Measurements from ENCODE around the gene PRPF40B.

The PRPF40B gene

DNA sequence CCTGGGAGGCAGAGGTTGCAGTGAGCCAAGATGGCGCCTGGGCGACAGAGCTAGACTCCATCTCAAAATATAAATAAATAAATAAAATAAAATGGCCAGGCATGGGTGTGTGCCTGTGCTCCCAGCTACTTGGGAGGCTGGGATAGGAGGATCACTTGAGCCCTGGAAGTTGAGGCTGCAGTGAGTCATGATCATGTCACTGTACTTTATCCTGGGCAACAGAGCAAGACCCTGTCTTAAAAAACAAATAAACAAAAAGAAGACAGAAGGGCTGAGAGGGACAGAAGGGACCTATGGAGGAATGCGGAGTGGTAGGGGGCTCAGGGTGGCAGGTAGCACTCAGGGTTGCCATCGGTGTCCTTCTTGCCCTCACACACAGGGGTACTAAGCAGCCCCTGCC, 40.8 kb downstream of the PRPF40B start:
- no peaks in the 10 kb centered on the region for H3K9me3 ChIP-seq (ENCODE audit: severe bottlenecking)
- H3K27me3 ChIP-seq (ENCODE audit: insufficient read depth, poor library complexity, severe bottlenecking), result no peaks in the 10 kb centered on the region
- H3K36me3 ChIP-seq (ENCODE audit: low read depth), result peaks cover 4% of the 10 kb centered on the region; the same call in 1 of the 2 replicates
- TF ChIP-seq, protein P1, sequence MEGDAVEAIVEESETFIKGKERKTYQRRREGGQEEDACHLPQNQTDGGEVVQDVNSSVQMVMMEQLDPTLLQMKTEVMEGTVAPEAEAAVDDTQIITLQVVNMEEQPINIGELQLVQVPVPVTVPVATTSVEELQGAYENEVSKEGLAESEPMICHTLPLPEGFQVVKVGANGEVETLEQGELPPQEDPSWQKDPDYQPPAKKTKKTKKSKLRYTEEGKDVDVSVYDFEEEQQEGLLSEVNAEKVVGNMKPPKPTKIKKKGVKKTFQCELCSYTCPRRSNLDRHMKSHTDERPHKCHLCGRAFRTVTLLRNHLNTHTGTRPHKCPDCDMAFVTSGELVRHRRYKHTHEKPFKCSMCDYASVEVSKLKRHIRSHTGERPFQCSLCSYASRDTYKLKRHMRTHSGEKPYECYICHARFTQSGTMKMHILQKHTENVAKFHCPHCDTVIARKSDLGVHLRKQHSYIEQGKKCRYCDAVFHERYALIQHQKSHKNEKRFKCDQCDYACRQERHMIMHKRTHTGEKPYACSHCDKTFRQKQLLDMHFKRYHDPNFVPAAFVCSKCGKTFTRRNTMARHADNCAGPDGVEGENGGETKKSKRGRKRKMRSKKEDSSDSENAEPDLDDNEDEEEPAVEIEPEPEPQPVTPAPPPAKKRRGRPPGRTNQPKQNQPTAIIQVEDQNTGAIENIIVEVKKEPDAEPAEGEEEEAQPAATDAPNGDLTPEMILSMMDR (IDR thresholded peaks at IDR 0.05; ENCODE audit: poor library complexity, severe bottlenecking), result no peak
- no peak for DNase-seq (ENCODE audit: low spot score)
- no peak for ATAC-seq (ENCODE audit: low read depth)
- H3K27ac ChIP-seq (ENCODE audit: poor library complexity, severe bottlenecking), result peak overlapping the region; percentile 79
- peaks cover 18% of the 10 kb centered on the region for H3K4me1 ChIP-seq (ENCODE audit: insufficient read depth, poor library complexity, severe bottlenecking)
- H3K4me3 ChIP-seq (ENCODE audit: severe bottlenecking), result no peak overlapping the region

GRCh38 chr12:49664591-49665239, 41.4 kb downstream of the PRPF40B start:
- Histone ChIP-seq H3K4me1 (ENCODE audit: insufficient read depth, poor library complexity, severe bottlenecking) (peaks cover 18% of the 10 kb centered on the region), H3K27ac (ENCODE audit: poor library complexity, severe bottlenecking) (peak overlapping the region; percentile 79), H3K9me3 (ENCODE audit: severe bottlenecking) (no peaks in the 10 kb centered on the region), H3K4me3 (ENCODE audit: severe bottlenecking) (no peak overlapping the region), H3K27me3 (ENCODE audit: insufficient read depth, poor library complexity, severe bottlenecking) (no peaks in the 10 kb centered on the region), H3K36me3 (ENCODE audit: low read depth) (peaks cover 4% of the 10 kb centered on the region; the same call in 1 of the 2 replicates)
- no peak for DNase-seq (ENCODE audit: low spot score)
- TF ChIP-seq, protein P1 (IDR thresholded peaks at IDR 0.05; ENCODE audit: poor library complexity, severe bottlenecking), result no peak
- peak; percentile 29; the same call in 1 of the 3 replicates for ATAC-seq (ENCODE audit: low read depth)

- TF ChIP-seq, protein P1 (IDR thresholded peaks at IDR 0.05; ENCODE audit: poor library complexity, severe bottlenecking), result no peak
- H3K9me3 ChIP-seq (ENCODE audit: severe bottlenecking), result no peaks in the 10 kb centered on the region
- peaks cover 4% of the 10 kb centered on the region; the same call in 1 of the 2 replicates for H3K36me3 ChIP-seq (ENCODE audit: low read depth)
- no peak overlapping the region for H3K27ac ChIP-seq (ENCODE audit: poor library complexity, severe bottlenecking)
- H3K4me1 ChIP-seq (ENCODE audit: insufficient read depth, poor library complexity, severe bottlenecking), result peaks cover 18% of the 10 kb centered on the region
- DNase-seq (ENCODE audit: low spot score) (no peak), ATAC-seq (ENCODE audit: low read depth) (no peak)
- no peaks in the 10 kb centered on the region for H3K27me3 ChIP-seq (ENCODE audit: insufficient read depth, poor library complexity, severe bottlenecking)
- H3K4me3 ChIP-seq (ENCODE audit: severe bottlenecking), result no peak overlapping the region
Measured at GRCh38 chr12:49665384-49665783, 42.0 kb downstream of the PRPF40B start.

GRCh38 chr12:49666176-49666575, 42.8 kb downstream of the PRPF40B start:
- H3K4me3 ChIP-seq (ENCODE audit: severe bottlenecking), result no peak overlapping the region
- no peaks in the 10 kb centered on the region for H3K9me3 ChIP-seq (ENCODE audit: severe bottlenecking)
- ATAC-seq (ENCODE audit: low read depth) (no peak), DNase-seq (ENCODE audit: low spot score) (no peak)
- peaks cover 18% of the 10 kb centered on the region for H3K4me1 ChIP-seq (ENCODE audit: insufficient read depth, poor library complexity, severe bottlenecking)
- H3K27me3 ChIP-seq (ENCODE audit: insufficient read depth, poor library complexity, severe bottlenecking), result no peaks in the 10 kb centered on the region
- peaks cover 4% of the 10 kb centered on the region; the same call in 1 of the 2 replicates for H3K36me3 ChIP-seq (ENCODE audit: low read depth)
- TF ChIP-seq, protein P1 (IDR thresholded peaks at IDR 0.05; ENCODE audit: poor library complexity, severe bottlenecking), result no peak
- no peak overlapping the region for H3K27ac ChIP-seq (ENCODE audit: poor library complexity, severe bottlenecking)
